Colonic mucosa (tissue), 4 donors: ENCODE results near the gene LUZP2. TPM values are rescaled to one million over a fixed set of nuclear protein-coding genes. Genes with fewer than 3 reads are reported as not detected.

Experiments used
- DNase-seq: peaks from one replicate; pipeline ENCODE4 v3.0.0-alpha.2; 2020
- H3K27ac ChIP-seq: fragments of 200-600 bp; one replicate; pipeline ENCODE4 v1.8.0; 2021
- H3K27me3 ChIP-seq: fragments of 200-600 bp; one replicate; pipeline ENCODE4 v1.8.0; 2021
- H3K36me3 ChIP-seq: fragments of 200-600 bp; one replicate; pipeline ENCODE4 v1.8.0; 2021
- H3K4me1 ChIP-seq: fragments of 200-600 bp; one replicate; pipeline ENCODE4 v1.8.0; 2021; ENCODE audit warnings: mild to moderate bottlenecking
- H3K4me3 ChIP-seq: fragments of 200-600 bp; one replicate; pipeline ENCODE4 v1.8.0; 2021
- H3K9ac ChIP-seq, 2 donors: one replicate each; pipeline ENCODE4 v1.7.0; 2013; ENCODE audit warnings: control low read depth in 2 of 2, low read depth in 2 of 2, low read length in 2 of 2
- H3K9me3 ChIP-seq: fragments of 200-600 bp; one replicate; pipeline ENCODE4 v1.8.0; 2021
- intact Hi-C: fragments of 100-400 bp; cut with DNase I; formaldehyde crosslinking; loops from one replicate; pipeline ENCODE4 v1.14.1; 2022
- total RNA-seq, 2 donors: library from RNA; stranded (reverse); fragmentation: NEBNext Ultra II Directional in 1 of 2; extraction: Animal tissue kit (Norgen Biotek cat#: 25700) in 1 of 2; gene quantifications; one replicate each; pipeline ENCODE4 v1.2.1, GENCODE V29; 2021
- TF ChIP-seq, protein P1 (sequence below): fragments of 200-600 bp; IDR thresholded peaks from one replicate; pipeline ENCODE4 v1.8.0; 2022; ENCODE audit warnings: antibody characterized with exemption, mild to moderate bottlenecking
- donor health status: healthy.
- donor health status: DM: no; HTN: no; CAD: no.
- donor health status: DM: no; HTN: no; CAD: no.

The LUZP2 gene
- total RNA-seq, 2 donors from 2014 or later = 0.57 to 1.3 TPM

DNA sequence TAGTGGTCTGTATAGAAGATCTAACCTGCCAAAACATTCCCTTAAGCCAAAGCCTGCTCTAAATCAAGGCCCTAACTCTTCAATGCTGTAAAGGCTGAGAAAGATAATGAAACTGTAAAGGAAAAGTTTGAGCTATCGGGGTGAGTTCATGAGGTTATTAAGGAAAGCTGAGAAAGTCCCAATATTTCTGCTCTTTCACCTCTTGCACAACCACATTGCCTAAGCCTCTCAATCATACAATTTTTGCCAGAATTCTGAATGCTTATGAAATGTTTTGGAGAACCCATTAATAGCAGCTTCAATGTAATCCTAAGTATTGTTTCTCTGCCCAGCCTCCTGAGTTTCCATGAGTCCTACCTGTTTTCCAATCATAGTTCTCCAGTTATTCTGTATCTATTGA, 373.2 kb downstream of the LUZP2 start:
- TF ChIP-seq, protein P1, sequence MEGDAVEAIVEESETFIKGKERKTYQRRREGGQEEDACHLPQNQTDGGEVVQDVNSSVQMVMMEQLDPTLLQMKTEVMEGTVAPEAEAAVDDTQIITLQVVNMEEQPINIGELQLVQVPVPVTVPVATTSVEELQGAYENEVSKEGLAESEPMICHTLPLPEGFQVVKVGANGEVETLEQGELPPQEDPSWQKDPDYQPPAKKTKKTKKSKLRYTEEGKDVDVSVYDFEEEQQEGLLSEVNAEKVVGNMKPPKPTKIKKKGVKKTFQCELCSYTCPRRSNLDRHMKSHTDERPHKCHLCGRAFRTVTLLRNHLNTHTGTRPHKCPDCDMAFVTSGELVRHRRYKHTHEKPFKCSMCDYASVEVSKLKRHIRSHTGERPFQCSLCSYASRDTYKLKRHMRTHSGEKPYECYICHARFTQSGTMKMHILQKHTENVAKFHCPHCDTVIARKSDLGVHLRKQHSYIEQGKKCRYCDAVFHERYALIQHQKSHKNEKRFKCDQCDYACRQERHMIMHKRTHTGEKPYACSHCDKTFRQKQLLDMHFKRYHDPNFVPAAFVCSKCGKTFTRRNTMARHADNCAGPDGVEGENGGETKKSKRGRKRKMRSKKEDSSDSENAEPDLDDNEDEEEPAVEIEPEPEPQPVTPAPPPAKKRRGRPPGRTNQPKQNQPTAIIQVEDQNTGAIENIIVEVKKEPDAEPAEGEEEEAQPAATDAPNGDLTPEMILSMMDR = no peak
- no peak for DNase-seq
- no peak overlapping the region for H3K27ac ChIP-seq
- H3K9ac ChIP-seq = no peak overlapping the region
- H3K9me3 ChIP-seq = no peaks in the 10 kb centered on the region
- H3K4me3 ChIP-seq = no peak overlapping the region
- intact Hi-C loops = no loop called here
- no peaks in the 10 kb centered on the region for H3K27me3 ChIP-seq
- H3K36me3 ChIP-seq = no peaks in the 10 kb centered on the region
- no peaks in the 10 kb centered on the region for H3K4me1 ChIP-seq

DNA sequence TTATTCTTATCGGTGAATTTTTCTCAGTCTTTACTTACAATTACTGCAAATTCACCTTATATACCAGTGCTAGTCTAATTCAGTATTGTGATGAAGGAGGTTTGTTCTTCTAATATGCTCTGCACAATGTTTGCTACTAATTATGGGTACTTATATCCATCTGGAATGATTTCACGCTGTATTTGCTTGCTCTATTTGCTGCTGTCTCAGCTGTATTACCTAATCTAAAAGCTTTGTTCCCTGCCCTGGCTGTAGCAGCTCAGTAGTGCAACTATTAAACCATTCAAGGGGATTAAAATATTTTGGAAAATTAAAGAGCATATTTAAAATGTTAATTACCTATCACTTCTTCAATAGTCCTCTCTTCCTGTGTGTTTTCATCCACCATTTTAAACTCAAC, 375.3 kb downstream of the LUZP2 start:
- no peaks in the 10 kb centered on the region for H3K9me3 ChIP-seq
- H3K27ac ChIP-seq = no peak overlapping the region
- H3K27me3 ChIP-seq = no peaks in the 10 kb centered on the region
- H3K36me3 ChIP-seq = no peaks in the 10 kb centered on the region
- DNase-seq = no peak
- intact Hi-C loops = no loop called here
- TF ChIP-seq, protein P1 = no peak
- no peak overlapping the region for H3K4me3 ChIP-seq
- no peaks in the 10 kb centered on the region for H3K4me1 ChIP-seq
- no peak overlapping the region for H3K9ac ChIP-seq

DNA sequence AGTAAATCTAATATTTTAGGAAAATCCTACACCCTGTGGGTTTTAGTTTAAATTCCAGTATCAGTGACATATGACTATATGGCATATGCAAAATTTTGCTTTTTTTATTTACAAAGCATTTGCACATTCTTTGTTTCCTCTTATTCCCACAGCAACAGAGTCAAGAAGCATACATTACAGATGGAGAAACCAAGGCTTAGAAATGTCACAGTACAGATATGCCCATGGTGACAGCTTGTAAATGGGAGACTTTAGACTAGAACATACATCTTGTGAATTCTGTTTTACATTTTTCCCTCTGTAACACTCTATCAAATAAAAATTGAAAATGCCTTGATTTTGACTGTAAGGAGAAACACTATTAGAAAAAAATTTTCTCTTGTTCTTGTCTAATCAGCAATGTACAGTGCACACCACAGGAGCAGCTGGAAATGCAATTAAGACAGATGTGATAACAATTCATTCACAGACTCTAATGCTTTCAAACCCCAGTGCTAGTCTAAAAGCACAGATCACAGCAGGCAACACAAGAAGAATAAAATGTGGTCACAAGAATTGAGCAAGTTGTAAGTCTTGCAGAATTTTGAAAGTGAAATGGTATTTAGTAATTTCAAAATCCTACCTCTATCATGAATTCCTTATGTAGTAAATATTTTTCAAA, 375.9 kb downstream of the LUZP2 start:
- Histone ChIP-seq H3K4me1 (no peaks in the 10 kb centered on the region), H3K36me3 (no peaks in the 10 kb centered on the region), H3K9ac (no peak overlapping the region), H3K27ac (no peak overlapping the region), H3K4me3 (no peak overlapping the region), H3K27me3 (no peaks in the 10 kb centered on the region), H3K9me3 (no peaks in the 10 kb centered on the region)
- TF ChIP-seq, protein P1 = no peak
- intact Hi-C loops = no loop called here
- DNase-seq = no peak

DNA sequence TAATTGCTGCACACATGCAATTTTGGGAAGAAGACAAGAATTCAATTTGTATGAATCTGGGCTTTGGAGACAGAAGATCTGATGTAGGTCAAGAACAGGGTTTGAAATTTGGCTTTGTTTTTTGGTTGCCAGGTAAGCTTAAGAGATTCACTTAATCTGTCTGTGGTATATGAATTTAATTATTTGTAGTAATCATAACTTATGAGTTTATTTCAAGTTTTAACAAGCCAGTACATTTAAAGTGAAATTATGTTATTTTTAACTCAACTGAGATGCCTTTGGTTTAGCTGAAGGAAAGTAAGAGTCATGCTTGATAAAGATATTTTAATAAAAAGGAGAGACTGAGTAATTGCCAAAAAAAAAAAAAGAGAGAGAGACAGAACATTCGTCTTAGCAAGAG, 384.1 kb downstream of the LUZP2 start:
- H3K4me3 ChIP-seq = no peak overlapping the region
- no peaks in the 10 kb centered on the region for H3K36me3 ChIP-seq
- H3K4me1 ChIP-seq = no peaks in the 10 kb centered on the region
- H3K9ac ChIP-seq = no peak overlapping the region
- H3K27ac ChIP-seq = no peak overlapping the region
- intact Hi-C loops = no loop called here
- H3K27me3 ChIP-seq = no peaks in the 10 kb centered on the region
- H3K9me3 ChIP-seq = no peaks in the 10 kb centered on the region
- no peak for DNase-seq
- TF ChIP-seq, protein P1 = no peak

DNA sequence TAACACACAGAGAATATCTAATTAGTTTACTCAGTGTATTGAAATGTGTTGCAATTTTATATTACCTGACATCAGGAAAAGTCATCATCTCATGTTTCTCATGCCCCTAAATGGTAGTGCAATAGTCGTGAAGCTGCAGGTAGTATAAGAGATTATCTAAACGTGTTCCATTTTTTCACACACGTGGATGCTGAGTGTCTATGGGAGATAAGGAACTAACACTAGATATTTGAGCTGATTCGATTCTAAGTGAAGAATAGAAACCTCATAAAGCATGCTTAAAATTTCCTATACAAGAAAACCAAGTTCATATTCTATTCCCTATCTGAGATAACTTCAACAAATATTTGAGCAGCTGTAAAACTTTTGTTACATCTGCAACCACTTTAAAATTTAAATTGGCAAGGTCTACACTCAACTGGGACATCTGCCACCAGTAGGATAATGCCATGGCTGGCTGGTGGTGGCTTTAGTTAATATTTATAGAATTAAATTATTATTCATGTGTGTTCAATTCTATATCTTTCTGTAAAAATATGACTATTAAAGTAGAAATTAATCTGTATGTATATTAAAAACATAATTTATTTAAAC, 388.8 kb downstream of the LUZP2 start:
- Histone ChIP-seq H3K9me3 (no peaks in the 10 kb centered on the region), H3K27me3 (no peaks in the 10 kb centered on the region), H3K27ac (no peak overlapping the region), H3K36me3 (no peaks in the 10 kb centered on the region), H3K4me3 (no peak overlapping the region), H3K9ac (no peak overlapping the region), H3K4me1 (no peaks in the 10 kb centered on the region)
- no peak for DNase-seq
- intact Hi-C loops = no loop called here
- TF ChIP-seq, protein P1 = no peak
